Activated T-helper 2 cell treated with anti-CD3 and anti-CD28 coated beads, Interferon-gamma antibody, Interleukin-2, Interleukin-4, amounts not matched to agents 10 μg/mL and 5 μg/mL and 100 μg/mL, durations not matched to agents 14 hours and 24 hours and 36 hours (primary cell): ENCODE measurements around the gene ADPRHL1. TPM values are rescaled to one million over a fixed set of nuclear protein-coding genes. Genes with fewer than 3 reads are reported as not detected.

Source experiments
- DNase-seq: peaks from one replicate; pipeline ENCODE4 v3.0.0; 2021; ENCODE audit warnings: low spot score
- H3K27ac Mint-ChIP-seq: one replicate; pipeline ENCODE4 v1.8.0; 2021; ENCODE audit warnings: mixed read lengths
- H3K27me3 Mint-ChIP-seq: one replicate; pipeline ENCODE4 v1.8.0; 2021; ENCODE audit warnings: low read depth, mixed read lengths
- H3K36me3 Mint-ChIP-seq: one replicate; pipeline ENCODE4 v1.8.0; 2021; ENCODE audit warnings: low read depth, mixed read lengths
- H3K4me1 Mint-ChIP-seq: one replicate; pipeline ENCODE4 v1.8.0; 2021; ENCODE audit warnings: low read depth, mixed read lengths
- H3K4me3 Mint-ChIP-seq: one replicate; pipeline ENCODE4 v1.8.0; 2021; ENCODE audit warnings: low read depth, mild to moderate bottlenecking, moderate library complexity, mixed read lengths
- H3K9me3 Mint-ChIP-seq: one replicate; pipeline ENCODE4 v1.8.0; 2021; ENCODE audit warnings: mixed read lengths
- intact Hi-C: fragments of 100-400 bp; cut with micrococcal nuclease; formaldehyde crosslinking; loops from one replicate; pipeline ENCODE4 v1.15.1; 2023
- total RNA-seq: library from RNA; stranded (reverse); gene quantifications from 2 replicates; pipeline ENCODE4 v1.2.3, GENCODE V29; 2022

Gene ADPRHL1
- total RNA-seq, 1 donor from 2014 or later: 0.64 TPM

DNA sequence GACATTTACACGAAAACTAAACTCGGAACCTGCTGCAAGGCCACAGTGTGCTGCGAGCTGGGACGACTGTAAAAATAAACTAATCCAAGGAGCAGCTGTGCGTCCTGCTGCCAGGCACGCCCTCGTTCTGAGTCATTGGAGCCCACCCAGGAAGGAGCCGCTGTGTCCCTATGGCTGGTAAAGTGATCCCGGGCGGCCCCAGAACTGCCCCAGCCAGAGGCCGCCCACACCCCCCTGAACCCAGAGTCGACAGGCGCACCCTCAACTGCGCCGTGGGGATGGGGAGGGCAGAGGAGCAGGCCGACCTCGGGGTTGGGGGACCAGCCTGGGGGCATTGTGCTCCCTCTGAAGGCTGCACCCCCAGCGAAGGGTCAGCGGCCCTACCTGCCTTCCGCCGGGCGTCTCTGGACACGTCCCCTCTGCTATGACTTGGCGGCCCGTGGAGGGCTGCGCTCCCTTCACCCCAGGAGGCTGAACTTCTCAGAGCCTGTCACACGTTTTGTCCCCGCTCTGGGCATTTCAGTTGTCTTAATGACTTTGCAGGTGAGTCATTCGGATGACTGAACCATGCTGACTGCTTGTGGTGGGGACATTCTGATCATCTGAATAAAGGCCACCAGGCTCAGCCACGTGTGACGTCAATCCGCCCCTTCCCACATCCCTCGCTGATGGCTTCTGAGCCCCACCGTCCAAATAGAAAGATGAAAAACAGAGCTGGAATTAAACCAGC is 42.7 kb downstream of the ADPRHL1 start:
- intact Hi-C loops: no loop called here
- Mint-ChIP-seq H3K27ac (no peak overlapping the region), H3K36me3 (no peaks in the 10 kb centered on the region), H3K4me1 (no peaks in the 10 kb centered on the region), H3K27me3 (no peaks in the 10 kb centered on the region), H3K4me3 (no peak overlapping the region), H3K9me3 (no peaks in the 10 kb centered on the region)
- DNase-seq: no peak

DNA sequence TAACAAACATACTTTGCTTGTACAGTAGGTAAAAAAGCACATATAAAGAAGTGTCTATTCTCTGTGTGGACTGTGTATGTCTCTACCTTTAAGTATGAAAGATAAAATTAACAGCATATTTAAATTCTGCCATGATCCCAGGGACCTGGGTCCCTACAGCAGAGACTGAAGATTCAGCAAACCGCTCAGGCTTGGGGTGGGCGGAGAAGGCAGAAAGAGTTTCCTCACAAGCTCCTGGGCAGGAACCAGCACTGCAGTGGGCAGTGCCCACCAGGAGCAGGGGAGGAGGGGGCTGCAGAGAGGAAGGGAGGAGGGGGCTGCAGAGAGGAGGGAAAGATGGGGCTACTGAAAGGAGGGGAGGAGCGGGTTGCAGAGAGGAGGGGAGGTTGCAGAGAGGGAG is 44.7 kb downstream of the ADPRHL1 start:
- no peaks in the 10 kb centered on the region for H3K27me3 Mint-ChIP-seq
- no peaks in the 10 kb centered on the region for H3K36me3 Mint-ChIP-seq
- H3K4me1 Mint-ChIP-seq: no peaks in the 10 kb centered on the region
- intact Hi-C loops: no loop called here
- H3K27ac Mint-ChIP-seq: no peak overlapping the region
- H3K9me3 Mint-ChIP-seq: no peaks in the 10 kb centered on the region
- DNase-seq: no peak
- no peak overlapping the region for H3K4me3 Mint-ChIP-seq

DNA sequence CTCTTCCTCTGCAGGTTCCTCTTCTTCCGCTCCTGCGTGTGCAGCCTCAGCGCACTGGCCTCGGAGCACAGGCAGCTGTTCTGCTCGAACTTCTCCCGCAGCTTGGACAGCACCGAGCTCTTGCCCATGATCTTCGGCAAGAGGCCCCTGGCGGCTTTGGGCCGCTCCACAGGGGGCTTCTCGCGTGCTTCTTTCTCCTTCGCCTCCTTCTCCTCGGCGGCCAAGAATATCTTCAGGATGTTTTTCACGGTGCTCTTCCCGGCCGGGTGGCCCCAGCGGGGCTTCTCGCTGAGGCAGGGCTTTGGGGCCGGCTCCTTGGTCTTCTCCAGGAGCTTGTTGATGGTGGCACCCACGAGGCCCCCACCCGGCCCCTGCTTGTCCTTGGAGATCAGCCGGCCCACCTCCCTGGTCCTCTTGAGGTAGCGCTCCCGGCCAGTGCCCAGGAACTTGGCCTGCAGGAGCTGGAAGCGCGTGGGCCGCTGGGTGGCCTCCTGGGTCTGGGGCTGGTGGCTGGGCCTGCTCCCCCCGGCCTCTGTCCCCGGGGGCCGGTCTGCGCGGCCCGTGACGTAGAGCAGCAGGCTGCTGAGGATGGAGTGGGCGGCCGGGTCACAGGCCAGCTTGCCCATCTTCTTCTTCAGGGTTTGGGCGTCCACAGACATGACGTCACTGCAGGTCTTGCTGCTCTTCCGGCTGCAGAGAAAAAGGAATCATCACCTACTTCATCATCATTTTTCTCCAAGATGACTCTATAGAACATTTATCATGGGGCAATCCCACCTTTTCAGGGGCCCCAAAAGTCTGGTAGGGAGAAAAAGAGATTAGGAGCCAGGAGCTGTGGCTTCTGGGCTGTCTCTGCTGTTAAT is 45.5 kb downstream of the ADPRHL1 start:
- Mint-ChIP-seq H3K36me3 (no peaks in the 10 kb centered on the region), H3K9me3 (no peaks in the 10 kb centered on the region), H3K4me3 (no peak overlapping the region), H3K27me3 (no peaks in the 10 kb centered on the region), H3K27ac (no peak overlapping the region), H3K4me1 (no peaks in the 10 kb centered on the region)
- intact Hi-C loops: no loop called here
- no peak for DNase-seq

DNA sequence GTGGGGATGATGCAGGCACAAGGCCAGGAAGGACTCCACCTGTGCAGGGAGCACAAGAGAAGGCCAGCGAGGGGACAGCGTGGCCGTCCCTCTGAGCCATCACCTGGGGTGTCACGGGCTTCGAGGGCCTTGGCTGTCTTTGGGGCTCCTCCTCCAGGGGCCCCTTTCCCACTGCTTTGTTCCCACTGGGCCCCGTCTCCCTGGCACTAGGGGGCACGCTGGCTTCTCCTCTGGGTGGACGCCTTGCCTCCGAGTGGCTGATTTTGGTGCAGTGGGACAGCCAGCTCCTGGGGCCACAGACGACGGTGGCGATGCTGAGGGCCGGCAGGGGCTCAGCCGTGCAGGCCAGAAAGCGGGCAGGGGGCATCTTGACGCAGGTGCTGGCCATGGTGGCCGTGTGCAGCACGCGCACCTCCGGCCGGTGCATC is 46.2 kb downstream of the ADPRHL1 start:
- Mint-ChIP-seq H3K27ac (no peak overlapping the region), H3K36me3 (no peaks in the 10 kb centered on the region), H3K27me3 (no peaks in the 10 kb centered on the region), H3K4me3 (no peak overlapping the region), H3K9me3 (no peaks in the 10 kb centered on the region), H3K4me1 (no peaks in the 10 kb centered on the region)
- intact Hi-C loops: no loop called here
- no peak for DNase-seq

DNA sequence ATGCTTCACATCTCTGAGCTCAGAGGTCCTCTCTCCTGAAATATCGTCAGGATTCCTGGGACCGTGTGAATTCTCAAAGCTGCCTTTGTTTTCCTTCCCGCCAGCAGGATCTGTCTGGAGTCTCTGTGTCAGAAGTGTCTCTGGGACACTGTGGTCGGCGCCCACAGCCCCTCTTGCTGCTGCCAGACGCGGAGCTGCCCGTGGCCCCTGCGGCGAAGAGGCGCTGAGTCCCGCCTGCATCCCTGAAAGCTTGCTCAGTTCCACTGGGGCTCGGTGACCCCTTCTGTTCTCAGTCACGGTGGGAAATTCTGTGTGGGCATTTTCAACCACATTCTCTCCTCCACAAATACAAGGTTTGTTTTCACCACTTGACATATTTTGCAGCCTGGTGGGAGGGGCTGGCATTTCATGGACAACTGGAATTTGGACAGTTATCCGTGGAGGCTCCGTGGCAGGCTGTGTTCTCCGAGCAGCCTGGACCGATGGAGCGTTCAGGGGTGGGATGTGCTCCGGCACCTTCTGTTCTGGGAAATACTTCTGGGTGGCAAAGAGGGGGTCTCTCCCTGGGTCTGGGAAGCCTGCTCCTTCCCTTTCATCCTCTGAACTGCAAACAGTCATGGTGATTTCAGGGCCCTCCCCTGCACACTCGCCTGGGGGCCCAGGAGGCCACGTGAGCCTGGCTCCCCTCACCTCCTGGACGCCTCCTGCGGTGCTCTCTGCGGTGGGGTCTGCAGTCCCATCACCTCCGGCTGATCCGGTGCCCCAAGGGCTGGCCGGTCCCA is 46.8 kb downstream of the ADPRHL1 start:
- intact Hi-C loops: no loop called here
- Mint-ChIP-seq H3K4me3 (no peak overlapping the region), H3K27me3 (no peaks in the 10 kb centered on the region), H3K27ac (no peak overlapping the region), H3K36me3 (no peaks in the 10 kb centered on the region), H3K4me1 (no peaks in the 10 kb centered on the region), H3K9me3 (no peaks in the 10 kb centered on the region)
- DNase-seq: no peak

DNA sequence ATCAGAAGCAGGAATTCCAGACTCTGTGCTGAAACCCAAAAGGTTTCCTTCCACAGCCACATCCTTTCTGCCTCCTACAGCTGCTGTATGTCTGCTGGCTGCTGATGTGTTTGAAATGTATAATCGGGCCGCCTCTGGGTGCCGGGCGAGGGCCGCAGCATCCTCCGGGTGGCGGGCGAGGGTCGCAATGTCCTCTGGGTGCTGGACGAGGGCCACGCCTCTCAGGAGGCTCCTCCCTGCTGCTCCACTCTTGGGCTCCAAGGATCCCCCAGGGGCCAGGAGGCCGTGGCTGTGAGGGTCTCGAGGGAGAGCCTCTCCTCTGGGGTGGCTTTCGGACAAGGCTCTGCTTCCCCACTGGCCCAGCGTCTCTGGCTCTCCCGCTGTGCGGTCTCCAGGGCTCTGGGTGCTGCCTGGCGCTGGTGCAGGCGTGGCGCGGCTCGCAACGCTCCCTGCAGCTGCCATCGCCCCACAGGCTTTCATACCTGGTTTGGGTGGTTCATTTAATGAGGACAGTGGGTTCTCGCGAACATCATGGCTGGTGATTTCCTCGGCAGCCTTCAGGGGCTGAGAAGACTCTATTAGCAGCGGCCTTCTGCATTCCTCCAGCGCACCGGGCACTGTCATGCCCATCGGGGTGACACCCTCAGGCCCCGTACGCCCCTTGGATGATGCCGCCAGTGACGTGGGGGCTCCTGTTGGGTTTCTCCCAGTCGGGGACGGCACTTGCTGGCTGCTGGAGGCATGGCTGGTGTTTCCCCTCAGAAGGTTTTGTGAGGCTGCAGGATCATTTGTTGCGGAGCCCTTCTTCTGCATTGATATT is 47.6 kb downstream of the ADPRHL1 start:
- no peaks in the 10 kb centered on the region for H3K9me3 Mint-ChIP-seq
- no peak overlapping the region for H3K4me3 Mint-ChIP-seq
- H3K36me3 Mint-ChIP-seq: no peaks in the 10 kb centered on the region
- no peaks in the 10 kb centered on the region for H3K4me1 Mint-ChIP-seq
- DNase-seq: no peak
- H3K27ac Mint-ChIP-seq: no peak overlapping the region
- no peaks in the 10 kb centered on the region for H3K27me3 Mint-ChIP-seq
- intact Hi-C loops: no loop called here

DNA sequence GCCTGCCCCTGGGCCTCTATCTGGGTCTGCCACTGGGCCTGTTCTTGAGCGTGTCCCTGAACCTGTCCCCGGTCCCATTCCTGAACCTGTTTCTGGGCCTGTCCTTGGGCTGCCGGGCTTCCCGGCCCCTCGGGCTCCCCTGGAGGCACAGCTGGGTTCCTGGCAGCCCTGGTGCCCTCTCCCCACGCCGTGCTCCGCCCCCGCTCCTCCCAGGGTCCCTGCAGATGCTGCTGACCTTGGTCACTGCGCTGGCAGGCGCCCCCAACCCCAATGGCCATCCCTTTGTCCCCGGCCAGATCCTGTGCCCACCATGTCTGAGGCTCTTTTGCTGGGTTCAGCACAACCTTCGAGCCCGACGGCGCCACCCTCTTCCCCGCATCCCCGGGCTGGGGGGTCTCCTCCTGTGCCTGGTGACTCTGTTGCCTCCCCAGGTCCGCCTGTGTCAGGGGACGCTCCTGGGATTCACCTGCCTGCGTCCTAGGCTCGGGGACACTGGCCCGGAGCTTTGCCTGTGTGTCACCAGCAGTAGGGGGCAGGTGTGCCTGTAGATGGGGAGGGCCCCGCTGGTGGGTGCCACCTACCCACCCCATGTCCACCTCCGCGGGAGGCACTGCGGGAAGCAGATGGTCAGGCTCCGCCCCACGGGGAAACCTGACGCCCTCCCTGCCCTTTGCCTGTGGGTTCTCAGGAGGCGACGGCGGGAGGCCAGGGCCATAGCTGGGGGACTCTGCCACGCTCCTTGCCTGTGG is 48.4 kb downstream of the ADPRHL1 start:
- no peaks in the 10 kb centered on the region for H3K36me3 Mint-ChIP-seq

DNA sequence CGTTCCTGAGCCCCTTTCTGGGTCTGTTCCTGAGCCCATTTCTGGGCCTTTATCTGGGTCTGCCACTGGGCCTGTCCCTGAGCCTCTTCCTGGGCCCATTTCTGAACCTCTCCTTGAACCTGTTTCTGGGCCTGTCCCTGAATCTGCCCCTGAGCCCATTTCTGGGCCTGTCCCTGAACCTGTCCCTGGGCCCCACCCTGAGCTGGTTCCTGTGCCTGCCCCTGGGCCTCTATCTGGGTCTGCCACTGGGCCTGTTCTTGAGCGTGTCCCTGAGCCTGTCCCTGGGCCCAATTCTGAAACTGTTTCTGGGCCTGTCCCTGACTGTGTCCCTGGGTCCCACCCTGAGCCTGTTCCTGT is 48.9 kb downstream of the ADPRHL1 start:
- Mint-ChIP-seq H3K27me3 (no peaks in the 10 kb centered on the region), H3K4me3 (no peak overlapping the region), H3K9me3 (no peaks in the 10 kb centered on the region), H3K27ac (no peak overlapping the region), H3K36me3 (no peaks in the 10 kb centered on the region), H3K4me1 (no peaks in the 10 kb centered on the region)
- no peak for DNase-seq
- intact Hi-C loops: no loop called here

More for the DNA sequence above, 48.4 kb downstream of the ADPRHL1 start:
- no peaks in the 10 kb centered on the region for H3K9me3 Mint-ChIP-seq
- no peaks in the 10 kb centered on the region for H3K27me3 Mint-ChIP-seq
- no peaks in the 10 kb centered on the region for H3K4me1 Mint-ChIP-seq
- no peak overlapping the region for H3K4me3 Mint-ChIP-seq
- no peak overlapping the region for H3K27ac Mint-ChIP-seq
- DNase-seq: no peak
- intact Hi-C loops: no loop called here

DNA sequence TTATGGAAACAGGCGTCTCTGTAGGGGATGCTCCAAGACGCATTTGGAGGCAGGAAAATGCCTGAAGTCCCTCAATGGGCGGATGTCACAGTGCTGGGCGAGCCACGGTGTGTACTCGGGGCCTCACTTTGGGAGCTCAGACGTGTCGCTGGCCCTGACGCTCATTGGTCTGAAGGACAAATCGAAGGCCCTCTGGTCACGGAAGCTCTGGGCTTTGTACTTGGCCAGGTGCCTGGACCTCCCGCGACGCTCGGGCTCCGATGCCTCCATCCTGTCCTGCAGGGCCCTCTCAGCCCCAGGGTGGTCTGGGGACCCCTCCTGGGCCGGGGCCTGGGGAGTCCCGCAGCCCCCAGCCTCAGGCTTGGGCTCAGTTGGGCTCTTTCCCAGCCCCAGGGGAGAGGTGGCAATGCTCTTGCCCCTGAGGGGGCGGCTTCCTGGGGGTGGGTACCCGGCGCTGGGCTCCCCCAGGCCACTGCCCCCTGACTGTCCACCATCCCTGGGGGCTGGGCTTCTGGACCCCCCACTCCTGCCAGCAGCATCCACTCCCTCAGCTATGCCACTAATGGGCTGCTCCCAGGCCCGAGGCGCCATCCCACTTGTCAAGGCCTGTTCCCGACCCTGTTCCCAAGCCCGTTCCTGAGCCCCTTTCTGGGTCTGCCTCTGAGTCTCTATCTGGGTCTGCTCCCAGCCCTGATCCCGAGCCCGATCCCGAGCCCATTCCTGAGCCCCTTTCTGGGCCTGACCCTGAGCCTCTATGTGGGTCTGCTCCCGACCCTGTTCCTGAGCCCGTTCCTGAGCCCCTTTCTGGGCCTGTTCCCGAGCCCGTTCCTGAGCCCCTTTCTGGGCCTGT is 49.8 kb downstream of the ADPRHL1 start:
- Mint-ChIP-seq H3K4me1 (no peaks in the 10 kb centered on the region), H3K27me3 (no peaks in the 10 kb centered on the region), H3K27ac (no peak overlapping the region), H3K9me3 (no peaks in the 10 kb centered on the region), H3K36me3 (no peaks in the 10 kb centered on the region), H3K4me3 (no peak overlapping the region)
- intact Hi-C loops: no loop called here
- no peak for DNase-seq

DNA sequence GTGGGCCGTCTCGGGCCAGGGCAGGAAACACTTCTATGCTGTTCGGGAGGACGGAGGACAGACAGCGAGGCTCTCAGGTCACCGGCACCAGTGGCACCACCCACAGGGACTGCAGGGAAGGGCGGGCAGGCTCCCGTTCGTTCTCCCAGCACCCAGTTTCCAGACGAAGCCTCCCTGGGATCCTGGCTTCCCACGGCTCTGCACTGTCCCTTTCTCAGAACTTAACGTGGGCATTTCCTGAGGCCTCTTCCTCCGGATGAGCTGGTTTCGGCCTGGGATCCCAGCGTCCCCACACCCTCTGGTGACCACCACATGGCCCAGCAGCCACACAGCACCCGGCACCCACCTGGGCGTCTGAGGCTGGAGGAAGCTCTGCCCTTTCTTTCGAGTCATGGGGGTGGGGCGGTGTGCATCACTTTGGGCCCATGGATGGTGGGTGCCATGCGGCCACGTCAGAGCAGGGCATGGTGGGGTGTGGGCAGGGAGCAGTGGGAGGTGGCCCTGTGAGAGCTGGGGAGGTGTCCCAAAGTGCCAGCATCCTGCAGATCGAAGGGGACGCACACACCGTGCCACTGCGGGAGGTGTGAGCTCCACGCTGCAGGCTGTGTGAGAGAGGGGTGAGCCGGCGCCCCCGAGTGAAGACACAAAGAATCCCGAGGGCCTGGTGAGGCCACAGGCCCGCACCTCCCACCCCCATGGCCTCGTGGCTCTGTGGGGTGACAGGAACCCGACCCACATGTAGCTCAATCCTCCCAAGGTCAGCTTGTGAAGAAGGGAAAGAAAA is 50.6 kb downstream of the ADPRHL1 start:
- H3K4me3 Mint-ChIP-seq: no peak overlapping the region
- H3K36me3 Mint-ChIP-seq: no peaks in the 10 kb centered on the region
- intact Hi-C loops: no loop called here
- H3K27ac Mint-ChIP-seq: no peak overlapping the region
- H3K27me3 Mint-ChIP-seq: no peaks in the 10 kb centered on the region
- no peak for DNase-seq
- H3K4me1 Mint-ChIP-seq: no peaks in the 10 kb centered on the region
- no peaks in the 10 kb centered on the region for H3K9me3 Mint-ChIP-seq
